ENCODE data around the gene IL1RAPL2. TPM values are rescaled to one million over a fixed set of nuclear protein-coding genes. Genes with fewer than 3 reads are reported as not detected.

IL1RAPL2 gene
- total and polyA plus RNA-seq, 2 of the 8 experiments (the other 6 are each of a cell fraction or from before 2014, with no cell fraction given): 0.20 to 1.3 TPM

- Histone ChIP-seq H2BK15ac (ENCODE audit: low read length) (no peak overlapping the region), H4K20me1 (replicated peaks in 1 of 2; ENCODE audit: control insufficient read depth in 1 of 2, insufficient read depth in 2 of 2, low read length in 2 of 2) (no peaks in the 10 kb centered on the region), H3K27me3 (replicated peaks in 1 of 4; ENCODE audit: control insufficient read depth in 3 of 4, extremely low read depth in 1 of 4, insufficient read depth in 3 of 4, low read length in 3 of 4) (no peaks in the 10 kb centered on the region), H3K79me2 (ENCODE audit: control insufficient read depth in 1 of 2, insufficient read depth in 2 of 2, low read length in 2 of 2) (no peaks in the 10 kb centered on the region), H3K27ac (ENCODE audit: low read depth, low read length) (no peak overlapping the region), H3K79me1 (ENCODE audit: low read depth, low read length) (no peaks in the 10 kb centered on the region), H3K18ac (ENCODE audit: extremely low read depth, low read length) (no peak overlapping the region), H3K23ac (ENCODE audit: insufficient read length) (no peak overlapping the region), H3K4me1 (replicated peaks in 1 of 4; ENCODE audit: control insufficient read depth in 3 of 4, insufficient read depth in 4 of 4, low read length in 3 of 4) (no peaks in the 10 kb centered on the region), H2AK5ac (ENCODE audit: low read depth, low read length) (no peak overlapping the region), H3K36me3 (ENCODE audit: control insufficient read depth in 2 of 4, insufficient read depth in 4 of 4, low read length in 3 of 4) (no peaks in the 10 kb centered on the region), H4K8ac (ENCODE audit: extremely low read depth, insufficient read depth, low read length) (no peak overlapping the region), H3K9ac (replicated peaks in 1 of 4; ENCODE audit: extremely low read depth in 1 of 4, low read depth in 3 of 4, low read length in 3 of 4) (no peak overlapping the region), H2BK120ac (replicated peaks; ENCODE audit: low read depth, low read length) (no peak overlapping the region), H3K4me3 (ENCODE audit: extremely low read depth in 1 of 4, insufficient read depth in 2 of 4, low read depth in 3 of 4, low read length in 4 of 4) (no peak overlapping the region), H3K4me2 (ENCODE audit: insufficient read depth in 1 of 2, low read depth in 2 of 2, low read length in 2 of 2) (no peak overlapping the region), H4K5ac (ENCODE audit: insufficient read length, low read depth, low read length) (no peak overlapping the region), H2BK5ac (ENCODE audit: low read depth, low read length) (no peak overlapping the region), H2AFZ (ENCODE audit: low read length) (no peak overlapping the region), H2BK12ac (ENCODE audit: low read depth, low read length) (no peak overlapping the region), H3K14ac (ENCODE audit: insufficient read length) (no peak overlapping the region), H2BK20ac (ENCODE audit: low read length) (no peak overlapping the region), H3K56ac (replicated peaks; ENCODE audit: insufficient read length, low read depth, low read length) (no peak overlapping the region), H3K4ac (replicated peaks; ENCODE audit: insufficient read length, low read depth, low read length) (no peak overlapping the region), H4K91ac (replicated peaks; ENCODE audit: insufficient read length, low read length) (no peak overlapping the region), H3K9me3 (ENCODE audit: insufficient read depth in 2 of 2, low read depth in 1 of 2, low read length in 1 of 2) (no peaks in the 10 kb centered on the region), H3K23me2 (ENCODE audit: low read depth, low read length) (no peaks in the 10 kb centered on the region)
- no peak for DNase-seq (ENCODE audit: low read depth in 1 of 2, low spot score in 2 of 2)
- WGBS, 2 experiments (ENCODE audit: extremely low coverage in 1 of 2, insufficient coverage in 1 of 2, insufficient read length in 1 of 2, insufficient replicate concordance in 2 of 2, low coverage in 1 of 2, low lambda C conversion rate in 2 of 2, missing lambda C conversion rate in 1 of 2): 95% methylated on average over 2 of the region's 2 CpGs; no CpG with 5 or more reads in 1 of the 2 experiments
- POLR2A ChIA-PET (ENCODE audit: partially characterized antibody): no interaction called here
- FAIRE-seq: no peak
- CTCF ChIA-PET (ENCODE audit: partially characterized antibody): interaction anchor here (1.2 kb wide), 1 partner anchor 271 kb away, joined by 4 read pairs; no protein-coding TSS in a partner anchor
- TF ChIP-seq TCF12 (IDR thresholded peaks at IDR 0.05; ENCODE audit: low read depth, low read length): no peak
- no peak for TF ChIP-seq USF2 (IDR thresholded peaks at IDR 0.05; ENCODE audit: low read length)
- TF ChIP-seq TAF7 (optimal IDR thresholded peaks at IDR 0.05; ENCODE audit: borderline replicate concordance, low read depth, low read length): no peak
- TF ChIP-seq NANOG (IDR thresholded peaks at IDR 0.05; ENCODE audit: insufficient read depth, low read depth, low read length, poor library complexity, severe bottlenecking): no peak
These were observed 809.8 kb downstream of the IL1RAPL2 start for GRCh38 chrX:105375816-105376215.

All from H1 (cell line).